ENCODE results near the gene NACC2.

NACC2 gene

DNA sequence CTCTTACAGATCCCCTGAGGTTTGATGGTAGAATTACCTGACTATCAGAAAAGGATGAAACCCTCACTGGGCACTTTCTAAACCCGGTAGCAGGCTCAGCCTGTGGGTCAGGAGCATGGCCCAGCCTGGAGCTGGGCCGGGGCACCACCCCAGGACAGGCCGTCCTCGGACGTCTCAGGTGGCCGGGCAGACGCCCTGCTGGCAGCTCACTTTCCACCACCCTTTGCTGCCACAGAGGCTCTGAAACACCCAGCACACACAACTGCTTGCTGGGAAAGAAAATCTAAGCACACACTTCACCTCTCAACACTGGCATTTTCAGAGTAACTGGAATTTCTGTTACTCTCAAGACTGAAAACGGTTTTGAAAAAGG lies 138.3 kb downstream of the NACC2 start:
- DNase-seq (ENCODE audit: low read depth), result no peak
- TF ChIP-seq, protein P1, sequence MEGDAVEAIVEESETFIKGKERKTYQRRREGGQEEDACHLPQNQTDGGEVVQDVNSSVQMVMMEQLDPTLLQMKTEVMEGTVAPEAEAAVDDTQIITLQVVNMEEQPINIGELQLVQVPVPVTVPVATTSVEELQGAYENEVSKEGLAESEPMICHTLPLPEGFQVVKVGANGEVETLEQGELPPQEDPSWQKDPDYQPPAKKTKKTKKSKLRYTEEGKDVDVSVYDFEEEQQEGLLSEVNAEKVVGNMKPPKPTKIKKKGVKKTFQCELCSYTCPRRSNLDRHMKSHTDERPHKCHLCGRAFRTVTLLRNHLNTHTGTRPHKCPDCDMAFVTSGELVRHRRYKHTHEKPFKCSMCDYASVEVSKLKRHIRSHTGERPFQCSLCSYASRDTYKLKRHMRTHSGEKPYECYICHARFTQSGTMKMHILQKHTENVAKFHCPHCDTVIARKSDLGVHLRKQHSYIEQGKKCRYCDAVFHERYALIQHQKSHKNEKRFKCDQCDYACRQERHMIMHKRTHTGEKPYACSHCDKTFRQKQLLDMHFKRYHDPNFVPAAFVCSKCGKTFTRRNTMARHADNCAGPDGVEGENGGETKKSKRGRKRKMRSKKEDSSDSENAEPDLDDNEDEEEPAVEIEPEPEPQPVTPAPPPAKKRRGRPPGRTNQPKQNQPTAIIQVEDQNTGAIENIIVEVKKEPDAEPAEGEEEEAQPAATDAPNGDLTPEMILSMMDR (conservative IDR thresholded peaks at IDR 0.05; ENCODE audit: control insufficient read depth, insufficient read depth, low read depth, low read length), result no peak
- no peak overlapping the region for H3K4me3 ChIP-seq (ENCODE audit: control insufficient read depth, low read depth, low read length)

Data from fibroblast of mammary gland (primary cell).